ENCODE results near the gene GMDS.

GMDS gene

DNA sequence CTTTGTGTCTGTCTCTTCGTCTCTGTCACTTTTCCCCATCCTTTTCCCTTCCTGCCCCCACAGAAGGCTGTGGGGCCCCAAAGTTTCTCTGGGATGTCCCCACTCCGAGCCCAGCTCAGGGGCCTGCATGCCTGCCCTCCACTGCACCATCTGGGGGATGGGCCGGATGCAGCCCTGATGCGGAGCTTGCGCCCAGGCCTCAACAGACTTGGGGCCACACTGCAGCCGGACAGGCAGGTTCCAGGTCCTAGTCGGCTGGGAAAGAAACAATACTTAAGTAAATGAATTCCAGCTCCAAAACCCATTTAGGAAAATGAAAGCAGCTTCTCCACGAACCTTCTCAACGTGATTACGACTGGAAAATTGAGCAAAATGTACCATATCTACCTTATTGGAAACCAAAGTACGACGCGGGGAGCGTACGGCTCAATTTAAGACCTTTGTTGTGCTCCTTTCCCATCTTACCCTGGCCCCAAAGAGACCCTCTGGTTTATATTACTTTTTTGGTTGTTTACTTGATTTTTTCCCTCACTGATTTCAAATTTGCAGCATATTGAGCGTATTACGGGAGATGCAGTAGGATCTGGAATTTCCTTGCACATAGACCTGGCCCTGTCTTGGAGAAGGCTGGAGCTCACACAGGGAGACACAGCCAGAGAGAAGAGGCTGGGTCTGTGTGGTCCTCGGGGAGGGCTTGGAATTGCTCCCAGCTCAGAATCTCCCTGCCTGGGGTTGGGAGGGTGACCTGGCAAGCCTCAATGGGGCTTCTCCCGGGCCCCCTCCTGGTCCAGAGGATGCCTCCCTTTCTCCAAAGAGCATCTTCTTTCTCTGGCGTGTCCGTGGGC is 627.7 kb downstream of the GMDS start:
- DNase-seq, result no peak

DNA sequence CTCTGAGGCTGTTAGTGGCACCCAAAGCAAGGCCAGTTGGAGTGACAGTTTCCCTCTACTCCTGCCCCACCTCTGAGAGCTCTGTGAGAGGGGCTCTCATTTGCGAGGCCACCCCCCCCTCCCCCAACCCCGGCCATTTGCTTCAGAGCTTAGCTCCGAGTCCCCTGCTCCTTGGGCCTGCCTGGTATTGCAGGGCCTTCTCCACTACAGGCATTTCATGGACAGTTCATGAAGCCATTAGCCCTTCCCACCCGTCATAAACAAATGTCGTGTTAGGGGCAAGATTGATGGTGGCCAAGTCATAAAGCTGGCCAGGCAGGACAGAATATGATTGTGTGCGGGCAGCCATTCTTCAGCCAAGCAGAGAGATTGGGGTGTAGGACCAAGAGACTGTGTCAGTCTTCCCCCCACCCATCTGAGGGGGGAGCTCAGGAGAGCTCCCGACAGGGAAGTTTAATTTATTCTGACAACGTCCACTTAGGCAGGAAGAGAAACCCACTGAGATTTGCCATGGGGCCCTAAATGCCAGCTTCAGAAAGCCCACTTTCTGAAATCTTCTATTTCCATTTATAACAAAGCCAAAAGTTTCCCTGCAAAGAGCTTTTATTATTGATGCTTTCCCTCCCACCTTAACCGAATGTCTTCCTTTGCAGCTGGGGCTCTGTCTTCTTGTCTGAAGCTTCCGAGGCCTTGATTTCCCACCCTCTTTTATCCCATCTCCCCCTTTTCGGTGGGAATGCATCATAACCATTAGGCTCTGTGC is 628.5 kb downstream of the GMDS start:
- DNase-seq, result no peak

- no peak for DNase-seq
These were observed 629.5 kb downstream of the GMDS start for GRCh38 chr6:1615853-1616420.

GRCh38 chr6:1615151-1615852 is 630.1 kb downstream of the GMDS start:
- DNase-seq, result no peak

GRCh38 chr6:1614448-1615150 is 630.8 kb downstream of the GMDS start:
- DNase-seq, result peak in 1 of 2 donors; percentile 25

DNA sequence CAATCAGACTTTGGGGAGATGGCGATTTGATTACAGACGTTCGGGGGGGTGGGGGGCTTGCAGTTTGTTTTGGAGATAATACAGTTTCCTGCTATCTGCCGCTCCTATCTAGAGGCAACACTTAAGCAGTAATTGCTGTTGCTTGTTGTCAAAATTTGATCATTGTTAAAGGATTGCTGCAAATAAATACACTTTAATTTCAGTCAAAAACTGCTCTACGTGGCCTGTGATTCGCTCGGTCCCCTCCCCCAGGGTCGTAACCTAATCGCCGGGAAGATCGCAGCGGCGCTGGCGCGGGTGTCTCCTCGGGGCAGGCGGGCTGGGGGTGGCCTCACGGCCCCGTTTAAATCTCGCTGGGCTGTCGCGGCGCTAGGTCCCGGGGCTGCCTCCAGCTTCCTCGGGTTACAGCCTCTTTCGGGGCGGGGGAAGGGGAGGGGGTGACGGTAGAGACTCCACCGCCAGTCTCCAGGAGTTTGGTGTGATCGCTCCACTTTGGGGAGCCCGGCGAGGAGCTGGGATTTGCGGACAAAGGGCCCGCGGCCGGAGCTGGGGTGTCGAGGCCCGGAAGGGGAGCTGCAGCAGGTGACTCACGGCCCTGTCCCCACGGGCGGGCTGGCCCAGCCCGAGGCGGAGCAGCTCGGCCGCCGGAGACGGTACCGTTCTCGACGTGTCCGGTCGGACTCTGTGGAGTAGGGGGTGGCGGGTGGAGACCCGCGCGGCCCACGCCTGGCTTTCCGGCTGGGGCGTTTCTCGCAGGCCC is 631.5 kb downstream of the GMDS start:
- DNase-seq, result no peak

DNA sequence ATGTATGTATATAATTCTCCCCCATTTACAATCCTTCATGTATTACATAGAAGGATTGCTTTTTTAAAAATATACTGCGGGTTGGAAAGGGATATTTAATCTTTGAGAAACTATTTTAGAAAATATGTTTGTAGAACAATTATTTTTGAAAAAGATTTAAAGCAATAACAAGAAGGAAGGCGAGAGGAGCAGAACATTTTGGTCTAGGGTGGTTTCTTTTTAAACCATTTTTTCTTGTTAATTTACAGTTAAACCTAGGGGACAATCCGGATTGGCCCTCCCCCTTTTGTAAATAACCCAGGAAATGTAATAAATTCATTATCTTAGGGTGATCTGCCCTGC is 632.1 kb downstream of the GMDS start:
- DNase-seq, result no peak

GRCh38 chr6:1612974-1613306 is 632.5 kb downstream of the GMDS start:
- DNase-seq, result no peak

DNA sequence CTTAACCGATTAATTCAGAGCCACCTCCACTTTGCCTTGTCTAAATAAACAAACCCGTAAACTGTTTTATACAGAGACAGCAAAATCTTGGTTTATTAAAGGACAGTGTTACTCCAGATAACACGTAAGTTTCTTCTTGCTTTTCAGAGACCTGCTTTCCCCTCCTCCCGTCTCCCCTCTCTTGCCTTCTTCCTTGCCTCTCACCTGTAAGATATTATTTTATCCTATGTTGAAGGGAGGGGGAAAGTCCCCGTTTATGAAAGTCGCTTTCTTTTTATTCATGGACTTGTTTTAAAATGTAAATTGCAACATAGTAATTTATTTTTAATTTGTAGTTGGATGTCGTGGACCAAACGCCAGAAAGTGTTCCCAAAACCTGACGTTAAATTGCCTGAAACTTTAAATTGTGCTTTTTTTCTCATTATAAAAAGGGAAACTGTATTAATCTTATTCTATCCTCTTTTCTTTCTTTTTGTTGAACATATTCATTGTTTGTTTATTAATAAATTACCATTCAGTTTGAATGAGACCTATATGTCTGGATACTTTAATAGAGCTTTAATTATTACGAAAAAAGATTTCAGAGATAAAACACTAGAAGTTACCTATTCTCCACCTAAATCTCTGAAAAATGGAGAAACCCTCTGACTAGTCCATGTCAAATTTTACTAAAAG is 633.0 kb downstream of the GMDS start:
- no peak for DNase-seq

- no peak for DNase-seq
These were observed 633.7 kb downstream of the GMDS start for GRCh38 chr6:1611572-1612298.

DNA sequence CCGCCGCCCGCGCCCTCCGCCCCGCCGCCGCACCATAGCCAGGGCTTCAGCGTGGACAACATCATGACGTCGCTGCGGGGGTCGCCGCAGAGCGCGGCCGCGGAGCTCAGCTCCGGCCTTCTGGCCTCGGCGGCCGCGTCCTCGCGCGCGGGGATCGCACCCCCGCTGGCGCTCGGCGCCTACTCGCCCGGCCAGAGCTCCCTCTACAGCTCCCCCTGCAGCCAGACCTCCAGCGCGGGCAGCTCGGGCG is 634.2 kb downstream of the GMDS start:
- DNase-seq, result no peak

DNA sequence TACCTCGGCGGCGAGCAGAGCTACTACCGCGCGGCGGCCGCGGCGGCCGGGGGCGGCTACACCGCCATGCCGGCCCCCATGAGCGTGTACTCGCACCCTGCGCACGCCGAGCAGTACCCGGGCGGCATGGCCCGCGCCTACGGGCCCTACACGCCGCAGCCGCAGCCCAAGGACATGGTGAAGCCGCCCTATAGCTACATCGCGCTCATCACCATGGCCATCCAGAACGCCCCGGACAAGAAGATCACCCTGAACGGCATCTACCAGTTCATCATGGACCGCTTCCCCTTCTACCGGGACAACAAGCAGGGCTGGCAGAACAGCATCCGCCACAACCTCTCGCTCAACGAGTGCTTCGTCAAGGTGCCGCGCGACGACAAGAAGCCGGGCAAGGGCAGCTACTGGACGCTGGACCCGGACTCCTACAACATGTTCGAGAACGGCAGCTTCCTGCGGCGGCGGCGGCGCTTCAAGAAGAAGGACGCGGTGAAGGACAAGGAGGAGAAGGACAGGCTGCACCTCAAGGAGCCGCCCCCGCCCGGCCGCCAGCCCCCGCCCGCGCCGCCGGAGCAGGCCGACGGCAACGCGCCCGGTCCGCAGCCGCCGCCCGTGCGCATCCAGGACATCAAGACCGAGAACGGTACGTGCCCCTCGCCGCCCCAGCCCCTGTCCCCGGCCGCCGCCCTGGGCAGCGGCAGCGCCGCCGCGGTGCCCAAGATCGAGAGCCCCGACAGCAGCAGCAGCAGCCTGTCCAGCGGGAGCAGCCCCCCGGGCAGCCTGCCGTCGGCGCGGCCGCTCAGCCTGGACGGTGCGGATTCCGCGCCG is 634.7 kb downstream of the GMDS start:
- no peak for DNase-seq

- peak; percentile 38 to 50 for DNase-seq
These were observed 635.5 kb downstream of the GMDS start, which contains the start of gene FOXC1 for GRCh38 chr6:1609648-1610496. FOXC1 (plus strand) TSS chr6:1609915; CDS start chr6:1610446, 531 bp downstream.

- no peak for DNase-seq
These were observed 636.3 kb downstream of the GMDS start for GRCh38 chr6:1609041-1609647.

DNA sequence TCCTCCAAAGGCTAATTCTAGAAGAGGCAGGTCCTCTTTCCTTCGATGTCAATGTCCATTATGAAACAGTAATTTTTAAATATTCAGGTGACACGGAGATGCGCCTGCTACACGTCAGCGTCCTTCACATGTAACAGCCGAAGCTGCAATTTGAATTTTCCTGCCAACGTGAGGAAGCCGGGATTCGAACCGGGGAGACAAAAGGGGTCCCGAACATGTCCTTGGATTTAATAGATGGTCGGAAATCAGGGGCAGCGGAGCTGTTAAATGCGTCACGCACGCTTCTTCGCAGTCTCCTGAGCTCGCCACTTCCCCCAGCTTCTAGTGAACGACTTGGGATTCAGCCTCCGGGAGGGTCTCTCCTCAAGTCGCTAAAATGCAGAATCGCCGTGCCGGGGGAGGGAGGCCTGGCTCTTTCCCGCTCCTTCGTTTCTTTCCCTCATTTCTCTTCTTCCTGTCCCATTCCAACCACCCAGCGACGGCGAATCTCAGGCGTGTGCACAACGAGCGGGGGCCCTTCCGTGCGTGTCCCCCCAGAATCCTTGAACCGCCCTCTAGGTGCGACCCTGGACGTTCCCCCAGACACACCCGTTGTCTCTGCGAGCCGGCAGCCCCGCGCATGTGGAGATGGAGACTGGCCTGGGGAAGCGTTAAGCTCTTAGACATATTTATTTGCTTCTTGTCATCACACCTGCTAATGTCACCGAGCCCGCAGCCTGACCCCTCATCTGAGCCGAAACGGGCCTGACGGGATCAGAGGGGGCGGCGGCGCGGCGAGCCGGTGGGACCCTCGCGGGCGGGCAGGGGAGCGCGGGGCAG is 637.0 kb downstream of the GMDS start:
- no peak for DNase-seq

GRCh38 chr6:1607516-1608221 is 637.7 kb downstream of the GMDS start:
- no peak for DNase-seq

All from CD4-positive, alpha-beta T cell treated with Interferon alpha-2 for 1 hour (primary cell).